ENCODE measurements around the gene RPL7L1. TPM values are rescaled to one million over a fixed set of nuclear protein-coding genes. Genes with fewer than 3 reads are reported as not detected.

RPL7L1 gene
- total and polyA plus RNA-seq, 2 of the 13 experiments (the other 11 are each of a cell fraction or from before 2014, with no cell fraction given) = 51.6 to 179 TPM

DNA sequence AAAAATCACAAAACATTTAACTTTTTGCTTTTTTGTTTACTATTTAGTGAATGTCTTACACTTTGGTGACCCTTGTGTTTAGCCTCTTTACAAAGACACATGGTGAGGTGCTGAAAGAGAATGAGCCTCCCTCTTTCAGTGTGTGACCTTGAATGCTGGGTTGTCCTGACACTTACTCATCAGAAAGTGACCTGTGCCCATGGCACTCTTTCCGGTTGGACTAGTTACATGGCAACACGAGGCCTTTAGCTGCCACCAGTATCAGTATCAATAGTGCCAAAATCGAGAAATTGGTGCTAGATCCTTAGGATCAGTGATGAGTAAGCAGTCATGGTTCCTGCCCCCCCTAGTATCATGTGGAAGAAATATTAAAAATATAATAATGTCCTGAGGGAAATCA, 1.7 kb upstream of the RPL7L1 start (continued):
- TF ChIP-seq ARID2 (CRISPR knock-in tag; IDR thresholded peaks at IDR 0.05; ENCODE audit: borderline replicate concordance) (no peak), ZNF891 (CRISPR knock-in tag; IDR thresholded peaks at IDR 0.05) (no peak), ZBTB42 (CRISPR knock-in tag; IDR thresholded peaks at IDR 0.05) (no peak), SOX6 (IDR thresholded peaks at IDR 0.05) (no peak), SOX6 (CRISPR knock-in tag; IDR thresholded peaks at IDR 0.05) (no peak; the same call in none of the 2 replicates), ZNF496 (CRISPR knock-in tag; IDR thresholded peaks at IDR 0.05; ENCODE audit: insufficient replicate concordance) (no peak), GATAD1 (CRISPR knock-in tag; IDR thresholded peaks at IDR 0.05) (peak; percentile 77), KLF6 (CRISPR knock-in tag; IDR thresholded peaks at IDR 0.05) (no peak; the same call in 1 of the 2 replicates), CEBPG (CRISPR knock-in tag; IDR thresholded peaks at IDR 0.05) (no peak), PTBP1 (IDR thresholded peaks at IDR 0.05; ENCODE audit: low read depth, low read length, poor library complexity, severe bottlenecking) (no peak), DMAP1 (CRISPR knock-in tag; IDR thresholded peaks at IDR 0.05) (no peak; the same call in 1 of the 2 replicates), FOXO1 (CRISPR knock-in tag; IDR thresholded peaks at IDR 0.05) (no peak; the same call in 1 of the 2 replicates), MIER3 (CRISPR knock-in tag; IDR thresholded peaks at IDR 0.05; ENCODE audit: borderline replicate concordance) (peak; percentile 73; the same call in 1 of the 2 replicates), AGO2 (optimal IDR thresholded peaks at IDR 0.05; ENCODE audit: low read depth, low read length) (no peak), ZNF652 (CRISPR knock-in tag; IDR thresholded peaks at IDR 0.05; ENCODE audit: borderline replicate concordance, low read depth) (0 out of 2 replicates have a peak, but pooled peaks have one; percentile 22), ZNF264 (CRISPR knock-in tag; IDR thresholded peaks at IDR 0.05) (no peak), EHMT2 (IDR thresholded peaks at IDR 0.05; ENCODE audit: borderline replicate concordance, low read depth, low read length) (no peak), THAP11 (CRISPR knock-in tag; IDR thresholded peaks at IDR 0.05) (peak; percentile 53; the same call in 1 of the 2 replicates), ZNF136 (CRISPR knock-in tag; IDR thresholded peaks at IDR 0.05; ENCODE audit: low read depth) (no peak), ZMAT3 (CRISPR knock-in tag; conservative IDR thresholded peaks at IDR 0.05) (no peak), ZBTB1 (CRISPR knock-in tag; IDR thresholded peaks at IDR 0.05; ENCODE audit: borderline replicate concordance) (no peak), ZNF3 (CRISPR knock-in tag; IDR thresholded peaks at IDR 0.05) (no peak), ZIK1 (CRISPR knock-in tag; IDR thresholded peaks at IDR 0.05; ENCODE audit: borderline replicate concordance, low read depth) (no peak), ZNF234 (CRISPR knock-in tag; conservative IDR thresholded peaks at IDR 0.05) (no peak), SAP130 (CRISPR knock-in tag; IDR thresholded peaks at IDR 0.05; ENCODE audit: low read depth) (peak; percentile 88)
- TF ChIP-seq, protein P1, sequence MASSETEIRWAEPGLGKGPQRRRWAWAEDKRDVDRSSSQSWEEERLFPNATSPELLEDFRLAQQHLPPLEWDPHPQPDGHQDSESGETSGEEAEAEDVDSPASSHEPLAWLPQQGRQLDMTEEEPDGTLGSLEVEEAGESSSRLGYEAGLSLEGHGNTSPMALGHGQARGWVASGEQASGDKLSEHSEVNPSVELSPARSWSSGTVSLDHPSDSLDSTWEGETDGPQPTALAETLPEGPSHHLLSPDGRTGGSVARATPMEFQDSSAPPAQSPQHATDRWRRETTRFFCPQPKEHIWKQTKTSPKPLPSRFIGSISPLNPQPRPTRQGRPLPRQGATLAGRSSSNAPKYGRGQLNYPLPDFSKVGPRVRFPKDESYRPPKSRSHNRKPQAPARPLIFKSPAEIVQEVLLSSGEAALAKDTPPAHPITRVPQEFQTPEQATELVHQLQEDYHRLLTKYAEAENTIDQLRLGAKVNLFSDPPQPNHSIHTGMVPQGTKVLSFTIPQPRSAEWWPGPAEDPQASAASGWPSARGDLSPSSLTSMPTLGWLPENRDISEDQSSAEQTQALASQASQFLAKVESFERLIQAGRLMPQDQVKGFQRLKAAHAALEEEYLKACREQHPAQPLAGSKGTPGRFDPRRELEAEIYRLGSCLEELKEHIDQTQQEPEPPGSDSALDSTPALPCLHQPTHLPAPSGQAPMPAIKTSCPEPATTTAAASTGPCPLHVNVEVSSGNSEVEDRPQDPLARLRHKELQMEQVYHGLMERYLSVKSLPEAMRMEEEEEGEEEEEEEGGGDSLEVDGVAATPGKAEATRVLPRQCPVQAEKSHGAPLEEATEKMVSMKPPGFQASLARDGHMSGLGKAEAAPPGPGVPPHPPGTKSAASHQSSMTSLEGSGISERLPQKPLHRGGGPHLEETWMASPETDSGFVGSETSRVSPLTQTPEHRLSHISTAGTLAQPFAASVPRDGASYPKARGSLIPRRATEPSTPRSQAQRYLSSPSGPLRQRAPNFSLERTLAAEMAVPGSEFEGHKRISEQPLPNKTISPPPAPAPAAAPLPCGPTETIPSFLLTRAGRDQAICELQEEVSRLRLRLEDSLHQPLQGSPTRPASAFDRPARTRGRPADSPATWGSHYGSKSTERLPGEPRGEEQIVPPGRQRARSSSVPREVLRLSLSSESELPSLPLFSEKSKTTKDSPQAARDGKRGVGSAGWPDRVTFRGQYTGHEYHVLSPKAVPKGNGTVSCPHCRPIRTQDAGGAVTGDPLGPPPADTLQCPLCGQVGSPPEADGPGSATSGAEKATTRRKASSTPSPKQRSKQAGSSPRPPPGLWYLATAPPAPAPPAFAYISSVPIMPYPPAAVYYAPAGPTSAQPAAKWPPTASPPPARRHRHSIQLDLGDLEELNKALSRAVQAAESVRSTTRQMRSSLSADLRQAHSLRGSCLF (CRISPR knock-in tag; IDR thresholded peaks at IDR 0.05; ENCODE audit: borderline replicate concordance) = no peak
- TF ChIP-seq, protein P2, sequence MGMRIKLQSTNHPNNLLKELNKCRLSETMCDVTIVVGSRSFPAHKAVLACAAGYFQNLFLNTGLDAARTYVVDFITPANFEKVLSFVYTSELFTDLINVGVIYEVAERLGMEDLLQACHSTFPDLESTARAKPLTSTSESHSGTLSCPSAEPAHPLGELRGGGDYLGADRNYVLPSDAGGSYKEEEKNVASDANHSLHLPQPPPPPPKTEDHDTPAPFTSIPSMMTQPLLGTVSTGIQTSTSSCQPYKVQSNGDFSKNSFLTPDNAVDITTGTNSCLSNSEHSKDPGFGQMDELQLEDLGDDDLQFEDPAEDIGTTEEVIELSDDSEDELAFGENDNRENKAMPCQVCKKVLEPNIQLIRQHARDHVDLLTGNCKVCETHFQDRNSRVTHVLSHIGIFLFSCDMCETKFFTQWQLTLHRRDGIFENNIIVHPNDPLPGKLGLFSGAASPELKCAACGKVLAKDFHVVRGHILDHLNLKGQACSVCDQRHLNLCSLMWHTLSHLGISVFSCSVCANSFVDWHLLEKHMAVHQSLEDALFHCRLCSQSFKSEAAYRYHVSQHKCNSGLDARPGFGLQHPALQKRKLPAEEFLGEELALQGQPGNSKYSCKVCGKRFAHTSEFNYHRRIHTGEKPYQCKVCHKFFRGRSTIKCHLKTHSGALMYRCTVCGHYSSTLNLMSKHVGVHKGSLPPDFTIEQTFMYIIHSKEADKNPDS (CRISPR knock-in tag; IDR thresholded peaks at IDR 0.05) = no peak
